Stimulated activated CD8-positive, alpha-beta memory T cell treated with anti-CD3 and anti-CD28 coated beads, Interleukin-2, amount 100 ng/mL, for 1 hour (primary cell): ENCODE results near the gene SMAD3.

Experiments
- DNase-seq, 2 donors: peaks; one replicate each; pipeline ENCODE4 v3.0.0-alpha.2; 2020; ENCODE audit warnings: low read depth in 2 of 2

Gene SMAD3

DNA sequence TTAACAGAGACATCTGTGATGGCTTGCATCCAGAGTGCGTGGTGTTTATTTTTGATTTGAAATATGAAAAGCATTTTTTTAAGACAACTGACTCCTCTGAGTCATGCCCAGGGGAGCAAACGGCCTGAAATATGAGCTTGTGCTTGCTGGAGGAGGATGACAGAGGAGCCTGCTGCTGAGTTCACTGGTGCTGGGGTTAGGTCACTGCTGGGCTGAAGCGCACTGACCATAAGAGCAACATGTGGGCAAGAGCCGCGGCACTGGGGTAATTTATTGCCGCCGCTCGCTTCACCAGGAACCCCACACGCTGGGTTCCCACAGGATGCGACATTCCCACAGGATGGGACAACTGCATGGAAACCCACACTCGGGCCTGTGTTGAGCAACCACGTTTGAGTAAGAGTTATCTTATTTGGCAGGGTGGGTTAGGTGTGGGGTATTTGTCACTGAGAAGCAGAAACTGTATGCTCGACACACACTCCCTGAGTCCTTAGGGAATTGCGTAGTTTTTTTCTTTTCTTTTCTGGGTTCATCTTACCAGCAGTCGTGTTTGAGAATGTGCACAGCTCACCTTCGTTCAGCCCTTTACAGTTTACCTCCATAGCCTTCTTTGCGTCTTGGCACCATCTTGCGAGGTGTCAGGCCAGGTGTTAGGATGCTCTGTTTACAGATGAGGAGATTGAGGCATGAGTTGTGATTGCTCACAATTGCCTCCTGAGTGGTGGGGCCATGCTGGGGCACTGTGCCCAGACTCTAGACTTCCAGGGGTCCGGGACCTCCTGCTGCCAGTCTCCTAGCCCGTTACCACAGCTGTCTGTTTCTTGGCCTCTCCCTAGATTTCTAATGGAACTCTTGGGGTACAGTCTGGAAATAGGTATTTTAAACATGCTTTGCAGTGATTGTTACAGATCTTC lies 60.4 kb downstream of the SMAD3 start:
- DNase-seq = no peak

DNA sequence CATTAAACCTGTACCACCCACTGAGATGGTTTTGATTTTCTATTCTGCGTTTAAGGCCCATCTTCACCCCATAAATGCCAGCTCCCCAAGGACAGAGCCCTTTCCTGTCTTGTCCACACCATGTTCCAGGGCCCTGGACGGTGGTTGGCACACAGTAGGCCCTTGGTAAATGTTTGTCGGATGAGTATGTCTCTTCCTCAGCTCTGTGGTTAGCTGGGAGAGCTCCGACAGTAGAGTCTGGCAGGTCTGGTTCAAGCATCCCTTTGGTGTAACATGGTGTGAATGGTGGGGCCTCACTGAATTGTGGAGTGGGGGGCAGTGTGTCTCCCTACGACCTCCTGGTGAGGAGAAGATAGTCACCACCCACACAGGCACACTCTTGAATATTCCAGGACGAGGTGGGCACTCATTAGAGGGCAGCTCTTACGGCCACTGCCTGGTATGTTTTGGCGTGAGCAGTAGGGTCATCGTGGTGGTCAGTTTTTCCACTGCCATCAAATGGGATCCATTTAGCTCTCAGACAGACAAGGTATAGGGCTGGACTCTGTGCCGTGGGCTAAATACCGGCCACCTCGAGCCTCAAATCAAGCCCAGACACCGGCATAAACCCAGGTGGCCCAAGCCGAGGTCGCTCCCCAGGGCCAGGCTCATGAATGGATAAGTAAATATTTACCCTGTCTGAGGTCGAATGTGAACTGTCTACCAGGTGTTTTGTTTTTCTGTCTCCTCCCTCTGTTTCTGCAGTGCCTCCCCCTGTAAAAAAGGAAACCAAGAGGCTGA lies 61.3 kb downstream of the SMAD3 start:
- DNase-seq = no peak

DNA sequence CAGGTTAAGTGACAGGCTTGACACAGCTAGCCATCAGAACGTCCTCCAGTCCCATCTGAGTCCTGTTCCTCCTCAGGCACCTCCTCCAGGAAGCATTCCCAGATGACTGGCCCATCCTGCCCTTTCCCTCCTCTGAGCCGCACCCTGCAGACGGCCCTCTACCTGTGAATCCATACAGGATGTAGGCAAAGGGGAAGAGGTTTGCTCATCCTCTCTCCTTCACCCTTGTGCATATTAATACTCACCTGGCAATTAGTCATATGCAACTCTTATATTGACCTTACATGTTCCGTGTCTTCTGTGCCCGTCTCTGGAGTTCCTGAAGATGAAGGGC lies 61.9 kb downstream of the SMAD3 start:
- DNase-seq = no peak

DNA sequence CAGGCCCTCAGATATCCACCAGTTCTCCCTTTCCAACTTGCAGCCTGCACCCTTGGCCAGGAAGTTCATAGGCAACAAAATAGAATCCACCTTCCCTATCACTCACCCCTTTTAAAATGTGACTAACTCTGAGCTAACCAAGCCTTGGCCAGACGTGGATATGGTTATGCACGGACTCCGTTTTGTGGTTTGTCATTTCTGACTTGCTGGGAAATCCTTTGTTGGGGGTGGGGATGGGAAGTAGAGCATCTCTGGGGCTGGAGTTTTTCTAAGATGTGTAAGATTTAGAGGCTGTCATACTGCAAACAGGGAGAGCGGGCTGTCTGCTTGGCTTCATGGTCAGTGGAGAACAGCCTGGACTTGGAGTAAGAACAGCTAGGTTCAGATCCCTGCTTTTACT lies 62.6 kb downstream of the SMAD3 start:
- no peak for DNase-seq

DNA sequence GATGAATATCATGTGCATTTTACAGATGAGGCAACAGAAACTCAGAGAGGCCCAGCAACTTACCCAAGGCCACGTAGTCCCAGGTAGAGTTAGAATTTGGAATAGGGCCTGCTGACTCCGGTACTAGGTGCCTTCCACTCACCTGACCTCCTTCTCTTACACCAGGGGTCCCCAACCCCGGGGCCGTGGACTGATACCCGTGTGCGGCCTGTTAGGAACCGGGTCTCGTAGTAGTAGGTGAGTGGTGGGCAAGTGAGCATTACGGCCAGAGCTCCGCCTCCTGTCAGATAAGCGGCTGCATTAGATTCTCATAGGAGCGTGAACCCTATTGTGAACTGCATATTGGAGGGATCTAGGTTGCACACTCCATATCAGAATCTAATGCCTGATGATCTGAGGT lies 64.8 kb downstream of the SMAD3 start:
- DNase-seq = no peak

DNA sequence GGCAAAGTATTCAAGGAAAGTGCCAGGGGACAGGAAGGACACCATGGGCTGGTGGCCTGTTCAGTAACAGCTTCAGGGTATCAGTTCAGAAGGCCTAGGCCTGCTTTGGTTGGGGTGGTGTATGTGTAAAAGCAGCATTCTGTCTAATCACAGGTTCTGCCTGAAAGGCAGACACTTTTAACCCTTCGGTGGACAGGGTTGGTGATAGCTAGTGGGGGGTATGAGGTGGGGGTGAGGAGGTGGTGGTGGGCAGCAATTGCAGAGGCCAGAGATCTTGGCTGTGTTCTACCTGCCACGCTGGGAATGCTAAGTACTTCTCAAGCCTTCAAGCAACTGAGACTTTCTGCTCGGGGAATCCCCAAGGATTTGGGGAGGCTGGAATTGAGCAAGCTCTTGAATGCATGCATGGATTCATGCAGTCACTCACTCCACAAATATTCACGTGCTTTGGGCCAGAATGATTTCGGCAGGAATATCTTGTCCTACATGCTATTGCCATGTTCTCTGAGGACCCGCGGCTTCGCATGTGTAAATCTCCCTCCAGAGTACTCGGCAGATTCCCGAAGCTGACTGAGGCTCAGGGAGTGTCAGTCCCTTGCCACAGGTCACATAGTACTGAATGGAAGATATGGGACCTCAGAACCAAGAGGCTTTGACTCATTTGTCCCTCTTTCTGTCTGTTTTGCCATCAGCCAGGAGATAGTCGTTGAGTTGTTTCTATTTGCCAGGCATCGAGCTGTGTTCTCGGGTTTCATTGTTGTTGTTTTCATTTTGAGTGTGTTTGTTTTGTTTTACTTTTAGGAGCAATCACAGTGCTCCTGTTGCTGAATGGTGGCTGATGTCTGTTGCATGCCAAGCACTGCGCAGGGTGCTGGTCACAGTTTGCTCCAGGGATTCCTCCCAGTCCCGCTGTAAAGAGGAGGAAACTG lies 65.5 kb downstream of the SMAD3 start:
- no peak for DNase-seq

DNA sequence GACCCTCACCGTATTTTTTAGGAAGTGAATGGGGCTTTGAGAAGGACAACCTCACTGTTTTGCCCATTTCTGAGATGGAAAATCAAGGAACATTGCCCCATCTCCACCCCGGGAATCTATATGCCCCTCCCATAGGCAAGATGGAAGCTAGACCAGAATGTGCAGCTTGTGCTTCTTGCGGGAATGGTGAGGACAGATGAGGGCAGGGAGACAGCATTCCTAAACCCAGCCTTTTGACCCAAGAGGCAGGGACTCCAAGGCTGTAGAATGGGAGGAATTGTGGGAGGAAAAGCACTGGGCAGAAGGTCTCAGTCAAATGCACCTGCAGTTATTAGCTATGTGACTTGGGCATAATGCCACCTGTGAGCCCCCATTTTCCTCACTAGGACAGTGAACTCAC lies 66.9 kb downstream of the SMAD3 start:
- no peak for DNase-seq

DNA sequence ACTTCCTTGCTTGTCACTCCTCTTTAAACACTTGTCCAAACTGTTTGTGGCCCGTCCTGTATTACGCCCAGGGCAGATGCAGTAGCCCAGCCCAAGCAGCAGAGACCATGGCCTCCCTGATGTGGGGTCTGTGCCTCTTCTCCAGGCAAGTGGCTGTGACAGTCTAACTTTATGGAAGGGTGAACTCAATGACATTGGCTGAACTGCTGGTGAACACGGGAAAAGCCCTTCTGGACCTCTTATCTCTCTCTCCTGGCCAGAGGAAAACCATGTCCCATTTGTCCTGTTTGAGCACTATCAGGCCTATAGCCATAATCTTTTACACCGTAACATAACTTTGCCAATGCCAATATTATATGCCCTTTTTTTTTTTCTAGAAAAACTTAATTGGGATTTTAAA lies 67.6 kb downstream of the SMAD3 start:
- no peak for DNase-seq

DNA sequence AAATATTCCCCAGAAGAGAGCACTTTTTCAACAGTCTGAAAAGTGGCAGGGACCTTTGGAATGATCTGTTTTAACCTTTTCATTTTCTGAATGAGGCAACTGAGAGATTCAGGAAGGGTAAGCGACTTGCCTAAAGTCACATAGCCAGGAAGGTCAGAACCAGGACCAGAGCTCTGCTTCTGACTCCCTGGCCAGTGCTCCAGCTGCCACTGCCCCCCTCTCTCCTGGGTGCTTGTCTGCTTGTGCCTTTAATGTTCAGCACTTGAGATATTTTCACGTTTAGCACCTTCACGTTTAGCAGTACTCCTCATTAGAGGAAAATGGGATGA lies 68.3 kb downstream of the SMAD3 start:
- DNase-seq = no peak

DNA sequence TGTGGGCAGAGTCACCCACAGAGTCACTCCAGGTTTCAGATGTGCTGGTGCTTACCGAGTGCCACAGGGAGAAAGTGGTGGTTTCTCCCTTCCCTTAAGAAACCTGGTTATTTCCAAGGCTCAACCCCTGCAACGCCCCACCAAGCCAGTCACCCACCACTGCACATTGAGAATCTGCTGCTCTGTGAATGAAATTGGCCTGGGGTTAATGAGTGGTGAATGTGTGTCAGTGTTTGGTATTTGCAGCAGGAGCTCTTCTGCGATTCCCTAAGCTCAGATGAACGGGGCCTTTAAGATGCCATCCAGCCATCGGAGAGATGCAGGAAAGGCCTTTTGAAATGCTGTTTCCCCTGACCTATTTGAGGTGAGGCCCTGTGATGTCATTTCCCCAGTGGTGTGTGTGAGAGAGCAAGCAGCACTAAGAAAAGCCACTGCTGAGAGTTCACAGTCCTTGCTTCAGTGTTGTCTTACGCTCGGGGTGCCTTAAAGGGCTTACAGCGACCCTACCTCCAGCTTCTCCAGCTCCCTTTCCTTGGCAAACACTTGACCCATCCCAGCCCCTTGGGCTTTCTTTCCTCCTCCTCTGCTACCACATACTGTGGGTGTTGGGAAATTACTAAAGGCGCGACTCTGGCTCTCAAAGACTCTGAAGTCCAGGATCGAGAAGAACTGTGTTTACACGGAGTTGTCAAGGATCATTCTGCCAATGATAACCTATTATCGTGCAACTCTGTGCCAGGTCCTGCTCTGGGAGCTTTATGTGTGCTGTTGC lies 68.9 kb downstream of the SMAD3 start:
- peak; percentile 24 to 39 for DNase-seq

DNA sequence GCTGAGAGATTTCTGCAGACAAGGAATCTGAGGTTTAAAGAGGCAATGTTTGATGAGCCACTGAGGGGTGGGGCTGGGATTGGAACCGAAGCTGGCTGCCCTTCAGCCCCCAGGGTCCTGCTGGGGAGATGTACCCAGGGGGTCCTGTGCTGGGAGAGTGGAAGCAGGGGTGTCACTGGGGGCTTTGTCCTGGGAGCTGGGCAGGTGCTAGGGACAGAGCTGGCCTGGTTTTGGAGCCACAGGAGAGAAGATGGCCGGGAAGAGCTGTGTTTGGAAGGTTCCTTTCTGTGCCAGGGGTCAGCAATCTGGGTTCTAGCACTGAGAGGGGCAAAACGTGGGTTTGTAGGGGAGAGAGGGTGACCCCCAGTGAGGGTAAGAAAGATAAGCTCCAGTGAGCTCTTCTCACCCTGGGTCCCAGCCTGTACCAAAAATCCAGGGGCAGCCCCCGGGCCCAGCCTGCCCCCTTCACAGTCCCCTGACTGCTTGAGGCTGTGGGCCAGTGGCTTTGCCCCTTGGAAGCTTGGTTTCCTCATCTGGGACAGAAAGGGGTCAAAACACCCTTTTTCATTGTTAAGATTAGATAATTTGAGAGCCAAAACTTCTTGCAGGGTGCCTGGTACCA lies 69.6 kb downstream of the SMAD3 start:
- DNase-seq = no peak

DNA sequence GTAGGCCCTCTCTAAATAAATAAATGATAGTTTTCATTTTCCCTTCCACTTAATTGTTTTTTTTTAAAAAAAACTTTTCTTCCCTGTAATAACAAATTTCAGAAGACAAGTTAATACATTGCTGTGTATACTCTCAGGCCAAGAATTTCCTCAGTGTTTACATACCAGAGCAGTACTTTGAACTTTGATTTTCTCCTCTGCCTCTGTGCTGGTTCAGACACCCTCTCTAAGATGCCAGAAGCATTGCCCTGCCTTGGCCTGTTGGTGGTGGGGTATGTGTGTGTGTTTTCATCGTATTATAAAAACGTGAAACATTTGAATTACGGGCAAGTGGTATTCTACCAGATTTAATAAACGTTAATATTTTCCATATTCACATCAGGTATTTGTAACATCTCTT lies 70.1 kb downstream of the SMAD3 start:
- DNase-seq = no peak

DNA sequence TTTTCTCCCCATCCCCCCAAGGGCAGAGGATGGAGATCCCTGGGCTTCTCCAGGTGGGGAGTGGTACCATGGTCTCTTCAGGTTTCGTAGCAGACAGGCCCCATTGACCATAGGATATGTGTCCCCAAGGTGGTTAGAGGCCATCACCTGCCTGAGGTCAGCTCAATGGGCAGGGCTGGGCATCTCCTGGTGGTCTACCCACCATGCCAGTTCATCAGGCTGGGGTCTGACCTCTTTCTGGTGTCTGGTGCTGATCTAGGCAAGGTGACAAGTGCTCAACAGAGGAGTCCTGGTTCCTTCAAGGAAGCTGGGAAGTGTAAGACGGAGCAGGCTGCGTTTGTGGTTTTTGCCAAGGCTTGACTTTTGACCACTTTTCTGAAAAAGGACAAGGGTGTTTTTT lies 71.4 kb downstream of the SMAD3 start:
- DNase-seq = no peak

DNA sequence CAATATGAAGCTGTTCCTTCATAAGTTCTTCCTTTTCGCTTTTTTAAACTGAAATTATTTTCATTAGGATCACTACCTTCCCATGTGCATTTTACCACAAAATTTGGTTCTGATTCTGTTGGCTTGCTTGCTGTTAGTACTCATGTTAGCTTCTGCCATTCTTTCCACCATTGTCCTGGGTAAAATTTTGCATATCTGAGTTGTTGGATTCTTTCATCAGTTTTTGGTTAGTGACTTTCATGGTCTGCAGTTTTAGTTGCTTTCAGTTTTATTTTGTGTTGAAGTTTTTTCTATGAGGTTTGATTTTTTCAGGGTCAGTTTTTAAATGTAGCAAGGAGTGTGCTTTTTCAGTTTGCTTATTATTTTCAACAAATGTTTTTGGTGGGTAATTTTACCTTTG lies 71.9 kb downstream of the SMAD3 start:
- DNase-seq = no peak

DNA sequence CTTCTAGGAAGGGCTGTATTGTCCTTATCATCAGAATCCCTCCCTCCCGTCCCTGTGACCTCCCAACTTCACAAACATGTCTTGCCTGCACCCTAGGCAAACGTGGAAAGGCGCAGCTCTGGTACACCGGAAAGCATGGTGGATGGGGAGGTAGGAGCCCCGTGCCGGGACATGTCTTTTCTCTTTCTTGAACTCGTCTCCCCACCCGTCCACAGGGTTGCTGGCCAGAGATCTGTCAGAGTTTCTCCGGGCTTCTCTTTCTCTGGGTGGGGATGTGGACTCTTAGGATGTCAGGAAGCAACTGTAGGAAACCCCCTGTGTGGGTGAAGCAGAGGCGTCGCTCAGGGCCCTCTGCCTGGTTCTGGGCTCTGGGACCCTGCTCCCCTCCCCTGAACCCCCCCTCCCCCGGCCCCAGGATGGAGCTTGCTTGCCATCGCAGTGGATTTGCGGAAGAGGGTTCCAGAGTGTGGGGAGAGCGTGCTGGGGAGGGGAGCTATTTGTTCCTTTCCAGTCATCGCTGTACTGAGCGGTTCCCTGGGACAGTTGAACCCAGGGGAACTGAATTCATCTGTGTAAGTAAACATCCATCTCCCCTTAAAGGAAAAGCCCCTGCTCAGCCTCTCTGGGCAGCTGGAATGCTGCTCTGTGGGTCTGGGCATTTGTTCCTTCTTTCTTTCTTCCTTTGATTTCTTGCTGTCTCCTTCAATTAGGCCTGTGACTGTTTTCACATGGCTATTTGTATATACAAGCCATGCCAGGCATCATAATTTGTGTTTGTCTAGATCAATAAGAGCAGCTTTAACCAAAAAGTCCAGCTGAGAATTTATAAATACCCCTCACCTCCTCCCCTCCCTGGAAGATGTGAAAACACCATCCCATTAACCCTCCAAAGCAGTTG lies 72.8 kb downstream of the SMAD3 start:
- no peak for DNase-seq

DNA sequence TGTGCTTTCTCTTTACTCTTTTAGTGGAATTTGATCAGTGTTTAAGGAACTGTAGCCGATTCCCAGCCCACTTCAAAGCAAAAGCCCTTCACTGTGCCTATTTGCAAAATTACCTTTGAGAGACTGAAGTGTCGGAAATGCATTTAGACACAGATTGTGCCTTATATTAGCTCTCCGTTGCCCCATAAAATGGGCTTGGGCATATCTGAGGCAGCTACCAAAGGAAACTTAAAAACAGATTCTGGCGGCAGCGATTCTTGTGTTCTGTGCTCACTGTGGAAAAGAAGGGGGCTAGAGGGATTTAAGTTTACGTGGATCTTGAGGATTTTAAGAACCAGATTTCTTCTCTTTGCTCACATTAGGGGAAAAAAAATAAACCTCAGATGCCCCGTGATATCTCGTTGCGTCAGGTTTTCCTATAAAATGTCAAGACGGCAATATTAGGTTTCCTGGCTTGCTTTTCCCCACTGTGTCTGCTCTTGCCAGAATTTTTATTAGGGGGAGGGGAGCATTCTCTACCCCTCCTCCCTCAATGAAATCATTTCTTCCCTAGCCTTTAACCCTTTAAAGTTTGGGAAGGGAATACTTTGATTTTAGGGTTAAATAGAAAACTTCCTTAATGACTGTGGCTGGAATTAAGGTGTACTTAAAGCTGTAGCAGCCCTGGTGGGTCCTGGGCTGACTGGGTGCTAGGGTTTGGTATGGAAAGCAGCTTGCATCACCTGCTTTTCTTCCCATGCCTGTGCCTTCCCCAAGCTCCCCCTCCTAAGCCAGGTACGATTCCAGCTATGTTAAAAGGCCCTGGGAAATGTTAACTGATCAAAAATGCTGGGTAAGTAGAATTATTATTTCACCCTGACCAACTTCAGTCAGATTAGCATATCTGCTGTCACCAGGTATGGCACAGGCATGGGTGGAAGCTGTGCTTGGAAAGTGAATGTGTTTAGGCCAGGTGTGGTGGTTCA lies 73.8 kb downstream of the SMAD3 start:
- DNase-seq = no peak

DNA sequence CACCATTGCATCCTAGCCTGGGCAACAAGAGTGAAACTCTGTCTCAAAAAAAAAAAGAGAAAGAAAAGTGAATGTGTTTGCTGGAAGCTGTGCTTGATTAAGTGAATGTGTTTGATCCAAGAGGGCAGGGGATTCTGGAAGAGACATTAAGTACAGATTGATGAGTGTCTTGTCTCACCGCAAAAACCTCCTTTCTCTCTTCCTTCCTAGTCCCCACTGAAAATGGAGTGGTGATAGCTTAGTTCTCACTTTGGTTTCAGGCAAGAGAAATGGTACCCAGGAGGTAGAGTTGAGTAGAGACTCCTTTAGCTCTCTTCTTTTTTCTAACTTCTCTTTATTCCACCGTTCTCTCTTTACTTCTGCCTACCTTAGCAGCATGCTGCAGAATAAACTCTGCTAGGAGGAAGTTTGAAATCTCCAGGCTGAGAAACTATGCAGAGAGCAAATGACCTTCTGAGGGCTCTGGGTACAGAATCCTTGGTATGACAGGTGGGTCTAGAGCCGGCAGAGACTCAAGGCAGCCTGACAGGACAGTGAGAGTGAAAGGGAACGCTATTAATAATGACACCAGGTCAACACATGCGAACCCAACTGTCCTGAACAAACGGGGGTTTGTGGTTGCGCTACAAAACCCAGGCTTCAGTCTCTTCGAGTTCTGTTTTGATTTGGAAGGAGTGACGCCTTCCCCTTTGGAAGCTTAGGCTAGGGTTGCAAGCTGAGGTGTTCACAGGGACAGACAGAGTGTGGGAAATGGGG lies 74.9 kb downstream of the SMAD3 start:
- DNase-seq = no peak
